Suppressor macrophage (primary cell): ENCODE data around the gene RPL19.

Experiments
- DNase-seq, 4 experiments: peaks; one replicate each; pipeline ENCODE4 v3.0.0-alpha.2; 2020 to 2022

Gene RPL19

DNA sequence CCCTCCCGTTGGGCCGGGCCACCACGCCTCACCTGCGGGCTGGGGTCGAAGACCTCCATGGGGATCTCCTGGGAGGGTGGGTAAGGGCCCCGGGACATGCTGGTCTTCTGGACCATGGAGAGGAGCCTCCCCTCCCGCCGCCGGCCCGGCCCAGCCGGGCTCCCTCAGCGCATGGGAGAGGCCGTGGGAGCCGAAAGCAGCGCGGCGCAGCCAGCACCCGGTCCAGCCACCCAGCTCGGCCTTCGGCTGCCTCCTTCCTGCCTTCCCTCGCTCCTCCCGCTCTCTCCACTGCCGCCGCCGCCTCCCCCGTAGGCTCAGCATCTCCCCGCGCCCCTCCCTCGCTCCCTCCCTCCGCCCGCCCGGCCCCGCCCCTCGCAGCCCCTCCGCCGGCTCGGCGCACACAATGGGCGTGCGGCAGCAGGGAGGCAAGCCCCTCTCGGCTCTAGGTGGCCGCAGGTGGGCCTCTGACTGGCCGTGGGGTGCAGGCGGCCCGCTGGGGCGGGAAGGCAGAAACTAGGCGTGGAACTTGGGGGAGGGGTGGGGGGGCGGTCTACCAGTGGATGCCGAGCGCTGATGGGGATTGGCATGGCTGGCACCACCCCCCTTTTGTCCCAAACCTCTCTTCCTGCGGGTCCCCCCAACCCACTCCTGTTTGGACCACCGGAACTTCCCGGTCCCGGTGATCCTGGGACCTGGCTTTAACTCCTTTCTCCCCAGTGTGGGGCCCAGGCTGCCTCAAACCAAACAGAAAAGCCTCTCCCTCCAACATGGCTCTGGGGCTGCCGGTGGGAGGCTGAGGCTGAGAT, 2.5 kb upstream of the RPL19 start, which contains the start of gene CACNB1:
TSS of gene CACNB1 (minus strand) at position 290 of the 806 bp plus-strand sequence. CDS start at position 116, 174 bp downstream.
- DNase-seq = peak in 3 of 4 experiments; percentile 35 to 62 (median 51)

GRCh38 chr17:39198186-39198566, 1.9 kb upstream of the RPL19 start:
- peak; percentile 72 to 79 (median 73) for DNase-seq

GRCh38 chr17:39199820-39200069, 338 bp upstream of the RPL19 start:
- peak; percentile 92 to 98 (median 96) for DNase-seq

GRCh38 chr17:39200957-39201510, 951 bp downstream of the RPL19 start:
- no peak for DNase-seq

- no peak for DNase-seq
These were observed 4.2 kb downstream of the RPL19 start for GRCh38 chr17:39204245-39204644.

DNA sequence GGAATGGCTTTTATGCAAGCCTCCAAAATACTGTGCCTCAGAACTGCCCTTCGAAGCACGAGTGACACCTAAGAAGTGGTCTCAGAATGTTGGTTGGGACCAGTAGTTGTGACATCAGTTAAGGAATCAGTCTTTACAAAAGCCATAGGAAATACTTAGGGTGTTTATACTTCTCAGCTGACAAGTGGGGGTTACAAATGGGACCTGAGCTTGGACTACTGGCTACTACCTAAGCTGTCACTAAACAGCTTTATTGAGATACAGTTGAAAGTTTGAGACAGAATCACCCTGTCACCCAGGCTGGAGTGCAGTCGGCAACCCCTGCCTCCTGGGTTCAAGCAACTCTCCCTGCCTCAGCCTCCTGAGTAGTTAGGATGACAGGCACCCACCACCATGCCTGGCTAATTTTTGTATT, 5.0 kb downstream of the RPL19 start:
- DNase-seq = no peak

GRCh38 chr17:39208136-39208535, 8.1 kb downstream of the RPL19 start:
- DNase-seq = peak; percentile 64 to 83 (median 76)

DNA sequence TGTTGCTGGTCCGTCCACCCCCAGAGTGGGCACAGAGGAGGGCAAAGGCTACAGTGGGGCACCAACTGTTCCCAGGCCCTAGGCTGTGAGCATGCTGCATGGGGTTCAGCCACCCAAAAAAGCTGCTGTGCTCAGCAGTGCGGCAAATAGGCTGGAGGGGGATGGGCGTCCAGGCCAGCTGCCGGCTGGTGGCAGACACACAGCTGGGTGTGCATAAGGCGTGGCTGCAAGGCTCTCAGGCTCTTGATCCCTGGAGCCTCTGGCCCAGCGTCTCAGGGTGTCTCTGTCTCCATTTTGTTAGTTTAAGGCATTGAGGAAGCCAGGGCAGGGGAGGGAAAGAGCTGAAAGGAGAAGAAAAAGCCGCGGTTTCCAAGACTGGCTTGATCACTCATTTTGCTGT, 8.8 kb downstream of the RPL19 start:
- DNase-seq = peak; percentile 45 to 71 (median 67)

- peak; percentile 83 to 93 (median 89) for DNase-seq
These were observed 9.4 kb downstream of the RPL19 start for GRCh38 chr17:39209317-39210092.

- no peak for DNase-seq
These were observed 10.0 kb downstream of the RPL19 start for GRCh38 chr17:39210093-39210434.

- peak in 3 of 4 experiments; percentile 53 to 59 (median 57) for DNase-seq
These were observed 12.2 kb downstream of the RPL19 start for GRCh38 chr17:39212195-39212810.

- no peak for DNase-seq
These were observed 12.9 kb downstream of the RPL19 start for GRCh38 chr17:39212841-39213480.

- DNase-seq = no peak
These were observed 13.8 kb downstream of the RPL19 start for GRCh38 chr17:39213852-39214251.

- no peak for DNase-seq
These were observed 17.8 kb downstream of the RPL19 start for GRCh38 chr17:39217734-39218369.

DNA sequence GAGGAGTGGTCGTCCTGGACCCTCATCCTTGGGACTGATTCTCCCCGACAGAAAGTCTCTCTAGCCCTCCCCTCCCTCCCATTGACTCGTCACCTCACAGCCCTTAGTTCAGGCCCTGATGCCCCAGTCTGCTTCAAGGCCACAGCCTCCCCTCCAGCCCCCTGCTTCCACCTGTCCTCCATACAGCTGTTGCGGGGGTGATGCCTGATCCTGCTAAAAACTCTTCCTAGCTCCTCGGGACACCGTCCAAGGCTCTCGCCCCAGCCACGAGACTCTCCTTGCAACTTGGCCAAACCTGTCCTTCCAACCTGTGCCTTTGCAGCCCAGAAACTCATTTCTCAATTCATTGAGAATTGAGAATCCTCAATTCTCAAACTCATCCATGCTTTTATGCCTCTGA, 18.8 kb downstream of the RPL19 start:
- DNase-seq = no peak

- DNase-seq = peak in 1 of 4 experiments; percentile 1
These were observed 19.6 kb downstream of the RPL19 start for GRCh38 chr17:39219647-39220154.

- DNase-seq = no peak
These were observed 21.5 kb downstream of the RPL19 start for GRCh38 chr17:39221572-39221971.

DNA sequence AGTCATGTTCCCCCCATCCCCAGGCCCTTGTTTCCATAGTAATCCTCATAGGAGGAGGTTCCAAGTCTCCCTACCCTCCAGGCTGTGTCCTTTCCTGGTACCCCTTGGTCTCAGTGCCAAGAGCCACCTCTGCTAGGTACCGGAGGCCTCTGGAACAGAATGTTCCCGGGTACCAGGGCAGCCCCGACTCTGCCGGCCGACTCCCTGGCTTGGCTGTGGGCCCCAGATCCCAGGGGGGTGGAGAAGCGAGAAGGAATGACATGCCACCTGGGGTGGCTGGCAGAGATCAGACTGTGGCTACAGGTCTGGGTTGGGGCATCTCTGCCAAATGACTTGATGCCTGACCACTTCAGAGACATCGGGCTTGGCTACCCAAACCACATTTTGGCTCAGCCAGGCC, 22.1 kb downstream of the RPL19 start:
- no peak for DNase-seq

DNA sequence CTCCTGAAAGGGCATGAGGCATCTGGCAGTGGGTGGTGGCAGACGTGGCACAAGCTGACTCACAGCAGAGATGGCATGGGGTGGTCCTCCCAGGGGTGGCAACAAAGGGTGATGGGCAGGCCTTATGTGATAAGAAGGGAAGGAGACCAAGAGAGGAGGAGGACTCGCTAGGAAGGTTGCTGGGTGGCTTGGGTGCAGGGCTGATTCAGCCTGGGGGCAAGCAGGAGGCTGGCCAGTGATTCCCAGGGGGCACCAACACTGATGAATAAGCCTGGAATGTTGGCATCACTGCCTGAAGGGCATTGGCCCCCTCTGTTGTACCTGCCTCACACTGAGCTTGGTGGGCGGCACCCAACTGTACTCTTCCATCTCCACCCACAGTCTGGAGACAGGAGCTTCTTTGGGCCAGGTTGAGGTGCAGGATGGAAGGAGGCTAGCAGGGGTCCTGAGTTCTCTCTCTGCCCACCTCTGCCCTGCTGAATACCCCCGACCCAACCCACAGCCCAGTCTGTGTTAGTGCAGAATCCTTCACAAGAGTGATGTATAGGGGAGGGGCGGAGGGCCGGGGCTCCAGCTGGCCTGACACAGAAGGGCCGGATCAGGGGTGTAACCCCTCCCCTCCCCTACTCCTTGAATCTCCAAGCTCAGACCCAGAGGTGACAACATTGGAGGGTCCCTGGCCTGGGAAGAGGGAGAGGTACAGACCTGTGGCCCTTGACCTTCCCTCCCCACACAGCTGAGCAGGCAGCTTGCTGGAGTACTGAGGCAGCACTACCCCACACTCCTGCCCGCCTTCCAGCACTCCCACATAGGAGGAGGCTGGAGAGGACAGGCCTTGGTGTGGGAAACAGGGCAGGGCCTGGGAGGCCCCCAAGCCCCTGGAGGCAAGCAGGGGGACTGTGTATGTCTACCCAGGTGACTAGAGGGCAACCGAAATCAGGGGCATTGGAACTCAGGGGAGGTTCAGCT, 23.1 kb downstream of the RPL19 start:
- DNase-seq = peak in 2 of 4 experiments; percentile 43 to 49

GRCh38 chr17:39223907-39224777, 24.1 kb downstream of the RPL19 start:
- no peak for DNase-seq
